Measurements from ENCODE around the gene C6orf132. TPM values are rescaled to one million over a fixed set of nuclear protein-coding genes. Genes with fewer than 3 reads are reported as not detected.

The C6orf132 gene
- total RNA-seq, 4 donors from 2014 or later: 112 to 150 (median 122) TPM

DNA sequence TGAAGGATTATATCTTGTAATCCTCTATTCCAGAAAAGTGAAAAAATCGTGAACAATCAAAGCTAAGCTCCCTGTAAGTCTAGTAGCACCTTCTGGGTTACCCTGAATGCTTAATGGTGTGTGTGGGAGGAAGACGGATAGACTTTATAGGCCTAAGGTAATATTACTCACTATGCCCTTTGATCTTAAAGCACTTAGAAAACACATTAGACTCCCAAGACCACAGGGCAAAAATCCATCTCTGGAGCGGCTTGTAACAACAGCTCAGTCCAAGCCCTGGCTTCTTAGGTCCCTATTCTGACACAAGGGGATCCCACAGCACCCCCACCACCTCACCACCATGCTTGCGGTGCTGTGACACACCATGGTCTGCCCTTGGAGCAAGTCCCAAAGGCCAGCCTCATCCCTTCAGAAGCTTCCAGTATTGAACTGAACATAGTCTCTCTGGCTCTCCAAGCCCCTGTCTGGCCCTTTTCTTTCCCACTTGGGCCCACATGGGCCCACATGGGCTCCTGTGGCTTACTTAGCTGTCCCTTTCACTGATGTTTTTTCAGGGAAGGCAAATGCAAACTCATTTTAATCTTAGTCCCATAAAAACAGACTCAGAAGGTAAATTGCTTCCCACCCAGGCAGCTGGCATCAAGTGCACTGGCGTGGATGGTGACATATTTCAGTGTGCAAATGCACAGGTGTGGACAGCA lies 28.3 kb downstream of the C6orf132 start:
- H3K27me3 ChIP-seq: no peaks in the 10 kb centered on the region
- no peaks in the 10 kb centered on the region for H3K9me3 ChIP-seq
- no peak overlapping the region for H3K27ac ChIP-seq
- H3K36me3 ChIP-seq: peaks cover 8% of the 10 kb centered on the region
- peaks cover 9% of the 10 kb centered on the region for H3K4me1 ChIP-seq
- 64% methylated on average over 5 of the region's 5 CpGs for WGBS
- DNase-seq (ENCODE audit: low spot score in 2 of 2): no peak
- no peak for TF ChIP-seq POLR2AphosphoS5 (IDR thresholded peaks at IDR 0.05)
- no peak for TF ChIP-seq EP300 (IDR thresholded peaks at IDR 0.05)
- TF ChIP-seq, protein P1, sequence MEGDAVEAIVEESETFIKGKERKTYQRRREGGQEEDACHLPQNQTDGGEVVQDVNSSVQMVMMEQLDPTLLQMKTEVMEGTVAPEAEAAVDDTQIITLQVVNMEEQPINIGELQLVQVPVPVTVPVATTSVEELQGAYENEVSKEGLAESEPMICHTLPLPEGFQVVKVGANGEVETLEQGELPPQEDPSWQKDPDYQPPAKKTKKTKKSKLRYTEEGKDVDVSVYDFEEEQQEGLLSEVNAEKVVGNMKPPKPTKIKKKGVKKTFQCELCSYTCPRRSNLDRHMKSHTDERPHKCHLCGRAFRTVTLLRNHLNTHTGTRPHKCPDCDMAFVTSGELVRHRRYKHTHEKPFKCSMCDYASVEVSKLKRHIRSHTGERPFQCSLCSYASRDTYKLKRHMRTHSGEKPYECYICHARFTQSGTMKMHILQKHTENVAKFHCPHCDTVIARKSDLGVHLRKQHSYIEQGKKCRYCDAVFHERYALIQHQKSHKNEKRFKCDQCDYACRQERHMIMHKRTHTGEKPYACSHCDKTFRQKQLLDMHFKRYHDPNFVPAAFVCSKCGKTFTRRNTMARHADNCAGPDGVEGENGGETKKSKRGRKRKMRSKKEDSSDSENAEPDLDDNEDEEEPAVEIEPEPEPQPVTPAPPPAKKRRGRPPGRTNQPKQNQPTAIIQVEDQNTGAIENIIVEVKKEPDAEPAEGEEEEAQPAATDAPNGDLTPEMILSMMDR (IDR thresholded peaks at IDR 0.05): no peak
- H3K4me3 ChIP-seq: no peak overlapping the region

DNA sequence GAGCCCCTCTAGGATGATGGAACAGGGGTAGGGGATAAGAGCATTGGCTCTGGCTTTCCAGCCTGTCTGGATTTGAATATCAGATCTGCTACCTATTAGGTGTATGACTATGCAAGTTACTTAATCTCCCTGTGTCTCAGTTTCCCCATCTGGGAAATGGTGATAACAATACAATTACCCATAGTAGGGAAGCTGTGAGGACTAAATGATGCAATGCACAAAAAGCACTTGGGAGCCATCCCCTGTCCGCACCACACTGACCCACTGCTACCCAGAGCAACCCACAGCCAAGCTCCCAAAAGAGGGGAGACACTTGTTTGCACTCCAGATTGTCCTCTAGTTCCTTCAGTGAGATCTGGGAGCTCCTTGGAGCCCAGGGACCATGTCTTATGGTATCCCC lies 30.1 kb downstream of the C6orf132 start:
- TF ChIP-seq, protein P1 (IDR thresholded peaks at IDR 0.05): no peak
- no peak for TF ChIP-seq POLR2AphosphoS5 (IDR thresholded peaks at IDR 0.05)
- TF ChIP-seq POLR2A (IDR thresholded peaks at IDR 0.05): no peak
- no peak for TF ChIP-seq EP300 (IDR thresholded peaks at IDR 0.05)
- peaks cover 22% of the 10 kb centered on the region for H3K36me3 ChIP-seq
- no peaks in the 10 kb centered on the region for H3K9me3 ChIP-seq
- no peak for DNase-seq (ENCODE audit: low spot score in 2 of 2)
- H3K27ac ChIP-seq: no peak overlapping the region
- 80% methylated on average over 1 of the region's 1 CpG for WGBS
- no peak overlapping the region for H3K4me3 ChIP-seq
- no peaks in the 10 kb centered on the region for H3K27me3 ChIP-seq
- no peaks in the 10 kb centered on the region for H3K4me1 ChIP-seq

DNA sequence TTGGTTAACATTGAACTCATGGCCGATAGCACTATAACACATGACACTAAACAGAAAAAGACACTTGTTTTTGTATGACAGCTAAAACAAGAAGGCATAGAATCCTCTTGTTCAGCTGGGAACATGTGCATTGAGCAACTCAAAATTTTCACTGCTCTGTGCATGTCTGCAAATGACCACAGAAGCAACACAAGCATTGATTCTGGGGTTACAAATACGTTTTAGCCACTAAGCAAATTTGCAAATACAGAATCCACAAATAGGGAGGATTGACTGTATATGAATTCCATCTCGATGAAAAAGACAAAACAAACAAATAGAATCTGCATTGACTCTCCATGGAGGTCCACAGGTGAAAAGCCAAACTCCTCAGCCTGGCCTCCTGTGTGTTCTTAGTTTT lies 31.7 kb downstream of the C6orf132 start:
- TF ChIP-seq POLR2AphosphoS5 (IDR thresholded peaks at IDR 0.05) (no peak), POLR2A (IDR thresholded peaks at IDR 0.05) (no peak)
- no peak overlapping the region for H3K4me3 ChIP-seq
- peaks cover 24% of the 10 kb centered on the region for H3K36me3 ChIP-seq
- no peaks in the 10 kb centered on the region for H3K27me3 ChIP-seq
- 80% methylated on average over 3 of the region's 3 CpGs for WGBS
- H3K9me3 ChIP-seq: no peaks in the 10 kb centered on the region
- H3K4me1 ChIP-seq: peaks cover under 1% of the 10 kb centered on the region
- no peak for DNase-seq (ENCODE audit: low spot score in 2 of 2)
- no peak overlapping the region for H3K27ac ChIP-seq

DNA sequence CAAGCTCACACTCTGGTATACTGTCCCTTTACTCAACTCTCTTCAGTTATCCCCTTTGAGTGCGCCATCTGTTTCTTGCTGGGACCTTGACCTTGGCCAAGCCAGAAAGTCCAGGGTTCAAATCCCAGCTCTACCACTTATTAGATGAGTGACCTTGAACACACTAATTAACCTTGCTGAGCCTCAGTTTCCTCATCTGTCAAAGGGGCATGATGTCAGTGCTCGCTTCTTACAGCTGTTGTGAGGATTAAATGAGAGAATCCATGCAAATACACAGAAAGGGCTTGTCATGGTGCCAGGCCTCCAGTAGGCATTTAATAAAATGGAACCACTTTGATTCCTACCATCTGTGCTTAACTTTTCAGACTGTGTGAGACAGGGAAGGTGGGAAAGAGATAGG lies 34.3 kb downstream of the C6orf132 start:
- TF ChIP-seq POLR2AphosphoS5 (IDR thresholded peaks at IDR 0.05): no peak
- Histone ChIP-seq H3K4me3 (no peak overlapping the region), H3K9me3 (no peaks in the 10 kb centered on the region), H3K27me3 (no peaks in the 10 kb centered on the region), H3K36me3 (peaks cover 32% of the 10 kb centered on the region), H3K4me1 (peaks cover 27% of the 10 kb centered on the region), H3K27ac (no peak overlapping the region)
- WGBS: 96% methylated on average over 2 of the region's 2 CpGs
- DNase-seq (ENCODE audit: low spot score in 2 of 2): no peak

DNA sequence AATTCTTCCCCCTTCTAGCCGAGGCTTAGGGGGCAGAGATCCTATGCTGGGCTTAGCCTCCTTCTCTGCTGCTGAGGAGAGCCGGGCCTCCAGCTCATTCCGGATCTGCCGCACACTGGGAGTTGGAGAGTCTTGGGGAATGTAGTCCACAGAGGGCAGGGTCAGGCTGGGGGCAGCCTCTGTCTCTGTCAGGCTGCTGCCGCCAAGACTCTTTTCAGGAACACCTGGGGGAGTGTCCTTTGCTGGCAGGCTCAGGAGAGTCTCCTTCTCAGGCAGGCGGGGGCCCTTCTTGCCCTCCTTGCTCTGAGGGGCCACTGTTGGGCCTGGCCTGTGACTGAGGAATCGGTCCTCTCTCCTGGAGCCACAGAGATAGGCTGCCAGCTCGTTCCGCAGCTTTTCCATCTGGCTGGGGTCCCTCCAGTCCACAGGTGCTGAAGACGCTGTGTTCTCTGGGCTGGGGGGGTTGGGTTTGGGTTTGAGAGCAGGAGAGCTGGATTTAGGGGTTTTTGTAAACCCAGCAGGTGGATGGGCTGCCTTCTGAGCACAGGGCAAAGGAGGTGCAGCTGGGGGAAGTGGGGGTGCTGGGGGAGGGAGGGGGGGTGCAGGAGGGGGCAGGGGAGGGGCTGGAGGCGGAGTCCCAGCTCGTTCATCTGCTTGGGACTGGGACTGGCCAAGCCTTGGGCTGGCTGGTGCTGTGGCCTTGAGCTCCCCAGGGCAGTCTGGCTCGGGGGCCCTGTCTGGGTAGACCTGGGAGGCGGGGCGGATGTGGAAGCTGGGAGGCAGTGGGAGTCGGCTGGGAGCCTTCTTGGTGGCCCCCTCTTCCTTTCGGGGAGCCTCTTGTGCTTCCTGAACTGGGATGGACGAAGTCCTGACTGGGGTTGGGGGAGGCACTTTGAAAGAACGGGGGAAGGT lies 36.1 kb downstream of the C6orf132 start:
- DNase-seq (ENCODE audit: low spot score in 2 of 2): no peak
- Histone ChIP-seq H3K4me3 (no peak overlapping the region), H3K27ac (no peak overlapping the region), H3K27me3 (no peaks in the 10 kb centered on the region), H3K36me3 (peaks cover 32% of the 10 kb centered on the region), H3K9me3 (no peaks in the 10 kb centered on the region), H3K4me1 (peaks cover 44% of the 10 kb centered on the region)
- TF ChIP-seq EP300 (IDR thresholded peaks at IDR 0.05) (no peak), POLR2AphosphoS5 (IDR thresholded peaks at IDR 0.05) (no peak), POLR2A (IDR thresholded peaks at IDR 0.05) (no peak)
- TF ChIP-seq, protein P1 (IDR thresholded peaks at IDR 0.05): no peak
- WGBS: 85% methylated on average over 5 of the region's 19 CpGs

DNA sequence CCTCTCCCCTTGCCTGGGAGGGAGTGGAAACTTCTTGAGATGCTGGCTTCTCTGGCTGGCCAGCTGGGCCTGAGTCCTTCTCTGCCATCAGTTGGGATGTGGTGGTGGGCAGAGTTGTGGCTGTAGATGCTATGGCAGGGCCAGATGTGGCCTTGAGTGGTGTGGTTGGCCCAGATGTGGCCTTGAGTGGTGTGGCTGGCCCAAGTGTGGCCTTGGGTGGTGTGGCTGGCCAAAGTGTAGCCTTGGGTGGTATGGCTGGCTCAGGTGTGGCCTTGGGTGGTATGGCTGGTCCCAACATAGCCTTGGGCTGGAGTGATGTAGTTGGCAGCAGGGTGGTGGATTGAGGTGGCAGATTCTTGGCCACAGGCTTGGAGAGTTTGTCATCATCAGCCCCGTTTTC lies 36.7 kb downstream of the C6orf132 start:
- H3K9me3 ChIP-seq: no peaks in the 10 kb centered on the region
- no peak overlapping the region for H3K4me3 ChIP-seq
- no peak for DNase-seq (ENCODE audit: low spot score in 2 of 2)
- H3K4me1 ChIP-seq: peaks cover 50% of the 10 kb centered on the region
- no peaks in the 10 kb centered on the region for H3K27me3 ChIP-seq
- no peak overlapping the region for H3K27ac ChIP-seq
- WGBS: no CpG with 5 or more reads among the region's 1 CpG
- H3K36me3 ChIP-seq: peaks cover 32% of the 10 kb centered on the region
- TF ChIP-seq POLR2AphosphoS5 (IDR thresholded peaks at IDR 0.05): no peak
- TF ChIP-seq EP300 (IDR thresholded peaks at IDR 0.05): no peak
- TF ChIP-seq, protein P1 (IDR thresholded peaks at IDR 0.05): no peak

Data from suprapubic skin (tissue), 4 donors.